Liver (tissue), 9 donors: Measurements from ENCODE around the gene SAMD4B. TPM values are rescaled to one million over a fixed set of nuclear protein-coding genes. Genes with fewer than 3 reads are reported as not detected.

Experiments used
- DNase-seq: peaks from one replicate; pipeline ENCODE4 v3.0.0-alpha.2; 2017; ENCODE audit warnings: low spot score
- H3K27ac ChIP-seq, 2 donors: one replicate each; pipeline ENCODE4 v1.7.0; 2013; ENCODE audit warnings: inconsistent platforms in 2 of 2, low read length in 2 of 2, control low read depth in 1 of 2, low read depth in 1 of 2, mild to moderate bottlenecking in 1 of 2
- H3K27me3 ChIP-seq, 4 donors: one replicate each; pipeline versions ENCODE4 v1.6.1 to v1.7.0; 2013; ENCODE audit warnings: low read length in 3 of 4, inconsistent platforms in 1 of 4, mild to moderate bottlenecking in 1 of 4, moderate library complexity in 1 of 4; ENCODE audit not compliant: control insufficient read depth in 4 of 4, insufficient read depth in 4 of 4
- H3K36me3 ChIP-seq, 4 donors: one replicate each; pipeline versions ENCODE4 v1.6.1 to v1.7.0; 2013; ENCODE audit warnings: low read length in 3 of 4, mild to moderate bottlenecking in 3 of 4, low read depth in 1 of 4, moderate library complexity in 1 of 4; ENCODE audit not compliant: control insufficient read depth in 4 of 4, insufficient read depth in 3 of 4
- H3K4me1 ChIP-seq, 4 donors: one replicate each; pipeline versions ENCODE4 v1.6.1 to v1.7.0; 2013; ENCODE audit warnings: low read length in 3 of 4, mild to moderate bottlenecking in 3 of 4, moderate library complexity in 1 of 4; ENCODE audit not compliant: control insufficient read depth in 4 of 4, insufficient read depth in 4 of 4
- H3K4me3 ChIP-seq, 3 donors: one replicate each; pipeline versions ENCODE4 v1.6.1 to v1.7.0; 2013; ENCODE audit warnings: low read length in 3 of 3, control low read depth in 1 of 3, low read depth in 1 of 3, mild to moderate bottlenecking in 1 of 3
- H3K9ac ChIP-seq, 2 donors: one replicate each; pipeline ENCODE4 v1.7.0; 2013; ENCODE audit warnings: low read length in 2 of 2, mild to moderate bottlenecking in 2 of 2, moderate library complexity in 2 of 2, control low read depth in 1 of 2, low read depth in 1 of 2
- H3K9me3 ChIP-seq, 4 donors: one replicate each; pipeline versions ENCODE4 v1.6.1 to v1.7.0; 2013; ENCODE audit warnings: low read length in 3 of 4; ENCODE audit not compliant: control insufficient read depth in 4 of 4
- CTCF ChIP-seq: fragments of 150-350 bp; IDR thresholded peaks from 2 replicates; pipeline ENCODE4 v1.5.1; 2017; ENCODE audit warnings: improper control_type of control experiment, low read depth, low read length; ENCODE audit not compliant: missing input control
- EGR1 ChIP-seq, 2 donors: IDR thresholded peaks; 2 replicates each; pipeline ENCODE4 v1.6.1; 2016 to 2018; ENCODE audit warnings: antibody characterized with exemption in 2 of 2, low read depth in 2 of 2
- FOXA1 ChIP-seq: IDR thresholded peaks from 2 replicates; pipeline ENCODE4 v1.6.1; 2016; ENCODE audit warnings: antibody characterized with exemption
- FOXA2 ChIP-seq: IDR thresholded peaks from 2 replicates; pipeline ENCODE4 v1.6.1; 2016; ENCODE audit warnings: antibody characterized with exemption
- GABPA ChIP-seq, 2 donors: IDR thresholded peaks in 1 of 2; conservative IDR thresholded peaks in 1 of 2; 2 replicates each; pipeline ENCODE4 v1.6.1; 2016; ENCODE audit warnings: antibody characterized with exemption in 2 of 2, mild to moderate bottlenecking in 1 of 2, moderate library complexity in 1 of 2
- HNF4G ChIP-seq: IDR thresholded peaks from 2 replicates; pipeline ENCODE4 v1.6.1; 2016; ENCODE audit warnings: antibody characterized with exemption
- MAX ChIP-seq: IDR thresholded peaks from 2 replicates; pipeline ENCODE4 v1.6.1; 2016; ENCODE audit warnings: antibody characterized with exemption
- NR2F2 ChIP-seq: IDR thresholded peaks from 2 replicates; pipeline ENCODE4 v1.6.1; 2016; ENCODE audit warnings: antibody characterized with exemption
- RAD21 ChIP-seq, 2 donors: IDR thresholded peaks; 2 replicates each; pipeline ENCODE4 v1.6.1; 2016; ENCODE audit warnings: antibody characterized with exemption in 2 of 2, mild to moderate bottlenecking in 2 of 2
- REST ChIP-seq: IDR thresholded peaks from 2 replicates; pipeline ENCODE4 v1.6.1; 2016; ENCODE audit warnings: antibody characterized with exemption, mild to moderate bottlenecking
- RXRA ChIP-seq, 2 donors: IDR thresholded peaks; 2 replicates each; pipeline ENCODE4 v1.6.1; 2017 to 2018; ENCODE audit warnings: antibody characterized with exemption in 2 of 2, mild to moderate bottlenecking in 1 of 2
- SP1 ChIP-seq: IDR thresholded peaks from 2 replicates; pipeline ENCODE4 v1.6.1; 2018; ENCODE audit warnings: antibody characterized with exemption, mild to moderate bottlenecking
- TAF1 ChIP-seq: conservative IDR thresholded peaks from 2 replicates; pipeline ENCODE4 v1.6.1; 2016; ENCODE audit warnings: antibody characterized with exemption, mild to moderate bottlenecking
- WGBS: extraction: QIAGEN DNeasy Blood & Tissue Kit; methylation state at CpG from one replicate; pipeline ENCODE4 v1.1.7; 2013; 5-methylcytosine and 5-hydroxymethylcytosine counted together
- polyA plus RNA-seq, 2 donors: library from polyadenylated mRNA; stranded (reverse) in 1 of 2; unstranded in 1 of 2; fragments of 200-250 nt in 1 of 2; fragments of >200 nt in 1 of 2; fragmentation: Nextera tagmentation in 1 of 2; extraction: Ambion mirVana in 1 of 2; gene quantifications; one replicate each; pipeline versions ENCODE4 v1.2.1 to v1.2.3, GENCODE V29; 2013 to 2015
- total RNA-seq, 2 donors: library from RNA; depleted of rRNA; stranded (reverse); fragments of >200 nt; gene quantifications; one replicate each; pipeline ENCODE4 v1.2.3, GENCODE V29; 2014
- donor health status: healthy.
- donor health status: healthy.
- donor health status: healthy.
- donor health status: healthy.
- donor health status: healthy.

The SAMD4B gene
- total and polyA plus RNA-seq, 4 donors = 17.3 to 39.4 (median 30.5) TPM

- TF ChIP-seq RAD21 (IDR thresholded peaks at IDR 0.05) (no peak), TAF1 (no peak)
- no peak overlapping the region for H3K9ac ChIP-seq
- no peak overlapping the region for H3K4me3 ChIP-seq
- no peak overlapping the region for H3K27ac ChIP-seq
- no peaks in the 10 kb centered on the region for H3K4me1 ChIP-seq
- no peaks in the 10 kb centered on the region for H3K36me3 ChIP-seq
- DNase-seq = no peak
- WGBS = 60% methylated on average over 17 of the region's 17 CpGs
- no peaks in the 10 kb centered on the region for H3K9me3 ChIP-seq
- H3K27me3 ChIP-seq = no peaks in the 10 kb centered on the region
Observed at GRCh38 chr19:39297931-39298634, 44.1 kb upstream of the SAMD4B start.

GRCh38 chr19:39299404-39299803, 42.8 kb upstream of the SAMD4B start:
- Histone ChIP-seq H3K4me1 (no peaks in the 10 kb centered on the region), H3K9ac (no peak overlapping the region), H3K27ac (no peak overlapping the region), H3K4me3 (no peak overlapping the region), H3K27me3 (no peaks in the 10 kb centered on the region), H3K36me3 (no peaks in the 10 kb centered on the region), H3K9me3 (no peaks in the 10 kb centered on the region)
- no peak for DNase-seq
- 86% methylated on average over 9 of the region's 9 CpGs for WGBS
- TF ChIP-seq RXRA (IDR thresholded peaks at IDR 0.05) = no peak
- TF ChIP-seq HNF4G = no peak
- no peak for TF ChIP-seq RAD21 (IDR thresholded peaks at IDR 0.05)

- peaks cover 0 to 2% (median under 1%) of the 10 kb centered on the region in 4 donors for H3K27me3 ChIP-seq
- DNase-seq = no peak
- TF ChIP-seq CTCF = no peak
- TF ChIP-seq FOXA2 = no peak
- TF ChIP-seq EGR1 (IDR thresholded peaks at IDR 0.05; ENCODE audit: low read depth in 2 of 2) = no peak
- TF ChIP-seq REST = no peak
- no peak for TF ChIP-seq HNF4G
- TF ChIP-seq SP1 = no peak
- no peak for TF ChIP-seq MAX
- TF ChIP-seq FOXA1 = no peak
- no peak for TF ChIP-seq GABPA (IDR thresholded peaks at IDR 0.05 in 1 of 2, conservative IDR thresholded peaks at IDR 0.05 in 1 of 2)
- TF ChIP-seq NR2F2 = no peak
- H3K27ac ChIP-seq = no peak overlapping the region
- H3K4me1 ChIP-seq = no peaks in the 10 kb centered on the region
- no peak overlapping the region for H3K4me3 ChIP-seq
- H3K9ac ChIP-seq = no peak overlapping the region
- WGBS = 94% methylated on average over 10 of the region's 10 CpGs
- H3K36me3 ChIP-seq = no peaks in the 10 kb centered on the region
- H3K9me3 ChIP-seq = no peaks in the 10 kb centered on the region
Observed at GRCh38 chr19:39299832-39300231, 42.4 kb upstream of the SAMD4B start.
